HG03039 (cell line): ENCODE results near the gene PRAMEF11.

Experiments
- ATAC-seq: cut with Tn5 transposase; IDR thresholded peaks from one replicate; pipeline ENCODE4 v1.9.1; 2021; ENCODE audit warnings: mild to moderate bottlenecking, moderate library complexity; ENCODE audit not compliant: unreplicated experiment

Gene PRAMEF11

GRCh38 chr1:12774801-12775345, 56.3 kb downstream of the PRAMEF11 start:
- no peak for ATAC-seq
